ENCODE results near the gene ARHGDIG. TPM values are rescaled to one million over a fixed set of nuclear protein-coding genes. Genes with fewer than 3 reads are reported as not detected.

ARHGDIG gene
- total RNA-seq, 1 donor from 2014 or later = 1.3 TPM

GRCh38 chr16:316741-317464, 36.5 kb downstream of the ARHGDIG start:
- DNase-seq = no peak
- no peaks in the 10 kb centered on the region for H3K27me3 ChIP-seq
- H3K36me3 ChIP-seq = peaks cover 27% of the 10 kb centered on the region

GRCh38 chr16:317583-317982, 37.2 kb downstream of the ARHGDIG start:
- H3K36me3 ChIP-seq = peaks cover 20% of the 10 kb centered on the region
- intact Hi-C loops (cut with DNase I) = no loop called here
- H3K27ac ChIP-seq = no peak overlapping the region
- no peaks in the 10 kb centered on the region for H3K9me3 ChIP-seq
- H3K4me1 ChIP-seq = no peaks in the 10 kb centered on the region
- DNase-seq (no peak), ATAC-seq (no peak)
- H3K27me3 ChIP-seq = no peaks in the 10 kb centered on the region
- TF ChIP-seq CTCF (IDR thresholded peaks at IDR 0.05) = no peak
- H3K4me3 ChIP-seq = no peak overlapping the region

More at GRCh38 chr16:316741-317464, 36.5 kb downstream of the ARHGDIG start:
- H3K9me3 ChIP-seq = no peaks in the 10 kb centered on the region
- TF ChIP-seq CTCF (IDR thresholded peaks at IDR 0.05) = no peak
- ATAC-seq = no peak
- no peak overlapping the region for H3K27ac ChIP-seq
- no peak overlapping the region for H3K4me3 ChIP-seq
- intact Hi-C loops (cut with DNase I) = no loop called here
- H3K4me1 ChIP-seq = no peaks in the 10 kb centered on the region

- intact Hi-C loops (cut with DNase I) = no loop called here
- Histone ChIP-seq H3K4me1 (no peaks in the 10 kb centered on the region), H3K36me3 (peaks cover 9% of the 10 kb centered on the region), H3K4me3 (no peak overlapping the region), H3K9me3 (no peaks in the 10 kb centered on the region), H3K27ac (no peak overlapping the region), H3K27me3 (no peaks in the 10 kb centered on the region)
- DNase-seq = no peak
- no peak for ATAC-seq
- no peak for TF ChIP-seq CTCF (IDR thresholded peaks at IDR 0.05)
Observed at GRCh38 chr16:318628-319027, 38.2 kb downstream of the ARHGDIG start.

GRCh38 chr16:320206-320605, 39.8 kb downstream of the ARHGDIG start:
- H3K27me3 ChIP-seq = no peaks in the 10 kb centered on the region
- H3K27ac ChIP-seq = no peak overlapping the region
- intact Hi-C loops (cut with DNase I) = no loop called here
- H3K36me3 ChIP-seq = no peaks in the 10 kb centered on the region
- ATAC-seq (no peak), DNase-seq (no peak)
- no peaks in the 10 kb centered on the region for H3K9me3 ChIP-seq
- no peak overlapping the region for H3K4me3 ChIP-seq
- TF ChIP-seq CTCF (IDR thresholded peaks at IDR 0.05) = no peak
- H3K4me1 ChIP-seq = peaks cover 7% of the 10 kb centered on the region

- DNase-seq (no peak), ATAC-seq (no peak)
- H3K4me1 ChIP-seq = peaks cover 20% of the 10 kb centered on the region
- no peaks in the 10 kb centered on the region for H3K27me3 ChIP-seq
- TF ChIP-seq CTCF (IDR thresholded peaks at IDR 0.05) = no peak
- H3K4me3 ChIP-seq = no peak overlapping the region
- H3K27ac ChIP-seq = no peak overlapping the region
- H3K9me3 ChIP-seq = no peaks in the 10 kb centered on the region
- no peaks in the 10 kb centered on the region for H3K36me3 ChIP-seq
- intact Hi-C loops (cut with DNase I) = no loop called here
Observed at GRCh38 chr16:321532-321931, 41.1 kb downstream of the ARHGDIG start.
